NCI-H2171 treated with DMSO at 0.1 percent for 48 hours (cell line): Measurements from ENCODE around the gene PCBP3.
"Not testable (repeated sequence)": the region's sequence is repeated elsewhere in the genome, so short reads cannot be mapped to it uniquely, and the experiment has no call there.

ENCODE experiments used
- DNase-seq: peaks from one replicate; lab custom pipeline; 2025; lab: John Stamatoyannopoulos, UW

Gene PCBP3

DNA sequence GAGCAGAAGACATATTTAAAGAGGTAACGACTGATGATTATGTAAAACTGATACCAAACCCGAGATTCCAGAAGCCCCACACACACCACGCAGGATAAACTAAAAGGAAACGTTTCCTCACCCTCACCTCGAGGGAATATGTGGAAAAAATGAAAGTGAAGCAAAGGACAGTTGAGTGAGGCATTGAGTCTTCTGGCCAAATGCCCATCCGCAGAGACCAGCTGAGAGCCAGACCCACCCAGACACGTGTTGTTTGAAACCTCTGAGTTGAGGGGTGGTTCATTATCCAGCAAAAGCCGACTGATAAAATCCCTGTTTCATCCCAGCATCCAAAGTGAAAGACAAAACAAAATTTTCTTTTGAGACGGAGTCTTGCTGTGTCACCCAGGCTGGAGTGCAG, 29.6 kb upstream of the PCBP3 start:
- DNase-seq = no peak

DNA sequence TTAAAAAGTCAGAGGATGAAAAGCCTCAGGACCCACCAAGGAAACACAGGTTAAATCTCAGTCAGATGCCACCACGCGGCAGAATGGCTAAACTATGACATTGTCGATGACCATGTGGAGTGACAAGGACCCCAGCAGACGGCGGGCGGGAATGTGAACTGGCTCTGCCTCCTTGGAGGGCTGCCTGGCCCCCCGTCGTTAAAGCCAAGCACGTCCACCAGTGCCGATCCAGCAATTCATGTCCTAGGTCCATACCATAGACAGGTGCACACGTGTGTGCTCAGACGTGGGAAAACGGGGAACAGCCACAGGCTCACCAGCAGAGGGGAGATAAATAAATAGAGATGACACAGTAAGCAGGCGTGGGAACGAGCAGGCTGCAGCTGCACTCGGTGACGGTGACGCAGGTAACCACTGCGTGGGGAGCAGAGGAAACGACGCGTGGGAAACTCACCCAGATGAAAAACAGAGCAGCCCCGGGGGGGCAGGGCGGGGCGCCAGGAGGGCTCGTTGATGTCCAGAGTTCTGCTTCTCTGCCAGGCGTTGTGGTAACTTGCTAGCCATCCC, 28.3 kb upstream of the PCBP3 start:
- DNase-seq = no peak

GRCh38 chr21:45617021-45617921, 26.3 kb upstream of the PCBP3 start:
- DNase-seq = no peak

DNA sequence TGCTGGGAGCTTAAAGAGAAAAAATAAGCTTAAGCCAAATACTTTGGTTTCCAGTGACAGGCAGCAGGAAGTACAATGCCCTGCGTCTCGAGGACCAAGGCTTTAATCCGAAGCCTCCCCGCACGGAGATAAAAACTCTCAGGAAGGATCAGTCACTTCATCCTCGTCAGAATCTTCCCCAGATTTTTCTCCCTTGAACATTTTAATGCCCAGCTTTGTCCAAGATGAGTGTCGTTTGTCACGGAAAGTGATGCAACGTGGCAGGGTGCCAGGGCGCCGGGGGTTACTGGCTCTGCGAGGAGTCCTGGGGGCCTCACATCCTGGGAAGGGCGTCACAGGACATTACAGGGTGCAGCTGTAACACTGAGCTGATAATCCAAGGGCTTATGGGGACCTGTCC, 25.2 kb upstream of the PCBP3 start:
- DNase-seq = no peak

DNA sequence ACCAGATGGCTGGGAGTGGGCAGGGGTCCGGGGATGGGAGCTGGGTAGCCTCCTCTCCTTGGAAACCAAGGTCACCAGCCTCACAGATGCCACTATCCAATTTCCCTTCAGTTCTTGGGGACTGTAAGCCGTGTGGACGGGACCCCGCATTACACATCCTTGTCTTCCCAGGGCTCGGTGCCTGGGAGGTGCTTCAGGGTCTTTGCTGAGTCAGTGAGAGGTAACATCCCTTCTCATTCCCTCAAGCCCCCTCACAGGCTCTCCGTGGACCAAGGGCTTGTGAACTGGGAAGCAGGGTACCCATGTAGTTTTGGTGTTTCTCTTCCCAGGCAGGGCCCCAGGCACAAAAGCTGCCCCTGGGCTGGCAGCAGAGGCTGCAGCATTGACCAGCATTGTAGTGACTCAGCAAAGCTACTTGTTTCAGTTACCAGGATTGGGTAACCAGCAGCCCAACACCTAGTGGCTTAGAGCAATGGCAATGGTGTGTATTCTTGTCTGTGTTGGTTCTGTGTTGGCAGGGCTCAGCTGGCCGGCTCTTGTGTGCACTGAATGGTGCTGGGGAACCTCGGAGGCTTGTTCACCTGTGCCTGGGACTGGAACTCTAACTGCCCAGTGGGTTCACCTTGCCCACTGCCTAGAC, 24.6 kb upstream of the PCBP3 start:
- DNase-seq = no peak

- DNase-seq = no peak
These were observed 23.2 kb upstream of the PCBP3 start for GRCh38 chr21:45620201-45620923.

GRCh38 chr21:45621435-45622331, 21.8 kb upstream of the PCBP3 start:
- not testable (repeated sequence) for DNase-seq

DNA sequence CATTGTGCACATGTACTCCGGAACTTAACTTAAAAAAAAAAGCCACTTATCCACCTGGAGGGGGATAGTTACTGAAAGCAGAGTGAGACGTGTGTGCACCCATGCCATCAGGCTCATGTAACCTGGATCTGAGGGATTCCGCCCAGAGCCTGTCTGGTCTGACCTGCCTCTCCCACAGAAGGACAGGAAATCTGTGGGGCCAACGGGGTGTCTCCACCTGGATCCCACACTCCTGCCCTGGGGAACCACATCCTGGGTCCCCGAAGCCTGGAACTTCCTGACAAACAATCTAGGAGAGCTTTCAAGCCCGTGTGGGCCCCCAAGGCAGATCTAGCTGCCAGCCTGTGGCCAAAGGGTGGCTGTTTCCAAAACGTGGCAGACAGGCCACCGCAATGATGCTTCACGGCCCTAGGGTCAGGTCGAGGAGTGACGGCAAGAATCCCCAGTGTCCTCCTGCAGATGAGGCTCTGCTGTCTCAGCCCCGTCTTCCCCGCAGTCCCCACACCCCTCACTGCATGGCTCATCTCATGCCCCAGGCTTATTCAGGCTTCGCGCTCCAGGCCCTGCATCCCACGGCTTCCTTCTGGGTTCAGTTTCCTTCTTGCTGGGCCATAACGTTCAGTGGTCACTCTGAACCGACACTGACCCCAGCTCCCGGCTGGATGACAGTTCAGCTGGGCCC, 21.0 kb upstream of the PCBP3 start:
- no peak for DNase-seq

DNA sequence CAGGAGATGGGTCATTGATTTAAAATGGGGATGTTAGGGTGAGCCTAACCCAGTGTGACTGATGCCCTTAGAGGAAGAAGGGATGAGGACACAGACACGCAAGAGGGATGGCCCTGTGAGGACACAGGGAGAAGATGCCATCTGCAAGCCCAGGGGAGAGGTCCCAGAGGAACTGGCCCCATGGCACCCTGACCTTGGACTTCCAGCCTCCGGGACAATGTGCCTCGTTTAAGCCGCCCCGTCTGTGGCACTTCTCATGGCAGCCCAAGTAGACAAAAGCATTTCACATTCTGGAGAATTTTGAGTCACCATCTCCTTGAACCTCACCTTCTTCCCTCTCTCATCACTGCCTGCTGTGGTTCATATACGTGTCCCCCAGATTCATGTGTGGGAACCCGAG, 20.1 kb upstream of the PCBP3 start:
- DNase-seq = no peak

DNA sequence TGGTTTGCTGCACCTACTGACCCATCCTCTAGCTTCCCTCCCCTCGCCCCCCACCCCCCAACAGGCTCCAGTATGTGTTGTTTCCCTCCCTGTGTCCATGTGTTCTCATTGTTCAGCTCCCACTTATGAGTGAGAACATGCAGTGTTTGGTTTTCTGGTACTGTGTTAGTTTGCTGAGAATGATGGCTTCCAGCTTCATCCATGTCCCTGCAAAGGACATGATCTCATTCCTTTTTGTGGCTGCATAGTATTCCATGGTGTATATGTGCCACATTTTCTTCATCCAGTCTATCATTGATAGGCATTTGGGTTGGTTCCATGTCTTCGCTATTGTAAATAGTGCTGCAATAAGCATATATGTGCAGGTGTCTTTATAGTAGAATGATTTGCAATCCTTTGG, 17.4 kb upstream of the PCBP3 start:
- not testable (repeated sequence) for DNase-seq

- no peak for DNase-seq
These were observed 14.2 kb upstream of the PCBP3 start for GRCh38 chr21:45629046-45629981.

DNA sequence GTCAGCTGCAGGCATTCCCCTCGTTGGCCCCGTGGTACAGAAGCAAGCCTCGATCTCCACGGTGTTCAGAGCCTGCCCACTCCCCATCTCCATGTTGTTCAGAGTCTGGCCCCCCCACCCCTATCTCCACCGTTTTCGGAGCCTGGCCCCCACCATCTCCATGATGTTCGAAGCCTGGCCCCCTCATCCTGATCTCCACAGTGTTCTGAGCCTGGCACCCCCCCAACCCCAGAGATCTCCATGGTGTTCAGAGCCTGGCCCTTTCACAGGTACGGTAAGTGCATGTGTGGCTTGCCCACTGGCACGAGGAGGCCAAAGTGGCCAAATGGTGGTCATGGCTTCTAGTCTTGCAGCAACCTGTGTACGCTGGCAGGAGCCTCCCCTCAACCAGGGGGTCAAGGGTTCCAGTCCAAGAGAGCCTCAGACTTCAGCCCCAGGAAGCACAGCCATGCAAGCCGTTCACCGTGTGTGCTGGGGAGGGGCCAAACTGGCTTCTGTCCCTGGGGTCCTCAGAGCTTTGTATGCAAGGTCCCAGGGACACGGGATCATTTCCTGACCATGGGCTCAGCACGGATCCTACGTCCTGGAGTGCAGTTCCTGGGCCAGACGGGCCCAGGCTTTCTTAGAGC, 13.3 kb upstream of the PCBP3 start:
- DNase-seq = no peak

- DNase-seq = no peak
These were observed 12.6 kb upstream of the PCBP3 start for GRCh38 chr21:45630876-45631275.

- no peak for DNase-seq
These were observed 12.0 kb upstream of the PCBP3 start for GRCh38 chr21:45631540-45631939.

GRCh38 chr21:45632160-45632559, 11.4 kb upstream of the PCBP3 start:
- no peak for DNase-seq

- DNase-seq = no peak
These were observed 10.8 kb upstream of the PCBP3 start for GRCh38 chr21:45632637-45633251.

GRCh38 chr21:45634511-45635183, 8.9 kb upstream of the PCBP3 start:
- DNase-seq = peak; percentile 11
